Measurements from ENCODE around the gene TNFRSF4.
"Not testable (repeated sequence)": the region's sequence is repeated elsewhere in the genome, so short reads cannot be mapped to it uniquely, and the experiment has no call there.

TNFRSF4 gene

DNA sequence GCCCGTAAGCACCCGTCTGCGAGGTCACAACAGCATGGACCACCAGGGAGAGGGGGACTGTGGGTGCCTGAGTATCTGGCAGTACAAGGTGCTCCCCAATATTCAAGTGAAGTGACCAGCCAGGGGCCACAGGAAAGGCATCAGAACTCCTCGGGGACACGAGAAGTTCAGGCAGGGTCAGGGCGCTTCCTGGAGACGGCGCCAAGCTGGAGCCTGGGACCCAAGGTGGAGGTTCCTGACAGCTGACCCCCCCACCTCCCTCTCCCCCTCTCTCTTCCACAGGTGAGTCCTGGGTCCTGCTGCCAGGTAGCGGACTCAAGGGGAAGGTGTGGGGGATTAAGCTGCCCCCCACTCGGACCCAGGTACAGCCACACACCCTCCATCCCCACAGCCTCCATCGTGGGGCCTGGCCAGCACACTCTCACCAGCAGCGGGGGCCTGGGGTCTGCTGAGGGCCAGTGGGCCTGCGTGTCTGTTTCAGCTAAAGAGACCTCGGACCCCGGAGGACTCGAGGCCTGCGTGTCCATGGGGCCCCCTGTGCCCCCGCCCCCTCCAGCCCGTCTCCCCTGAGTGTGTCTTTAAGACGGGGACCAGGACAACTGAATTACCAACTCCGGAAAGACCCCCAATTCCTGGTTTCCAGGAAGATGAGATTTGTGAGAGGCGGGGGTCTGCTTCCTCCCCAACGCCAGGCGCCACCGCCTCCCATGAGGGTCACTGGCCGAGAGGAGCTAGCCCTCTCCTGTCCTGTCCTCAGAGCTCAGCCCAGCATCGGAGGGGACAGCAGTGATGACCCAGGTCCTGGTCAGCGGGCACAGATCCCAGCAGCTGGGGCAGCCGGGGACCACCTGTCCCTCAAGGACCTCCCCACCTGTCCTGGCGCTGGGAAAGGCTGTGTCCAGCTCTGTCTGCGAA, 13.7 kb downstream of the TNFRSF4 start:
- no peak for DNase-seq

DNA sequence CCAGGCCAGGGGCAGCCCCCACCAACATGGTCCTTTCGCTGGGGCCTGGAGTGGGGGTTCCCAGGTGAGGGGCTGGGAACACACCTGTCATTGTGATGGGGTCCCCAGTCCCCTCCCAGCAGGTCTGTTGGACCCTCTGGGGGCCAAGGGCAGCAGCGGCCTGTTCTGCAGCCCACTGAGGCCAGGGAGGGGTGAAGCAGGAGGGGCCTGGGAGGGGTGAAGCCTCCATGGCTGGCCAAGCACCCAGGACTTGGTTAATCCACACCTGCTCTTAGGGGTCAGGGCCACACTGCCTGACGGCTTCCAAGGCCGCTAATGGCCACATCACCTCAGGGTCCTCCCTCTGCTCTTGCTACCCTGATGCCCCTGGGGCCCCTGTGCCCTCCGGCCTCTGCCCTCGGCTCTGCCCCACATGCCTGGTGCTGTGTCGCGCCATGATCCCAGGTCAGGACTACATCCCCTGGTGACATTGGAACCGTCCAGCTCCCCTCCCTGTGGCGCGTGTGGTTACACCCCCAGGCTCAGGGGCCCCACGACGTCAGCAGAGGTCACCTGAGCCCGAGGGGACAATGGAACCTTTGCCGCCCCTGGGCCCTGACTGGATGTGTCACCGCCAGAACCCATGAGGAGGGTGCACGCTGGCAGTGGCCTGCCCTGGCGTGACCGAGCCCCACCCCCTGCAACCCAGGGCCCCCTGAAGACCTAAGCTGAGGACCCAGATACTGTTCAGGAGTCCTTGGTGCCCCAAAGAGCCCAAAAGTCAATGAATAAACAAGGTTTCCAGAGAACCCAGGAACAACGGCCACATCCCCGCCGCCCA, 14.6 kb downstream of the TNFRSF4 start:
- no peak for DNase-seq

DNA sequence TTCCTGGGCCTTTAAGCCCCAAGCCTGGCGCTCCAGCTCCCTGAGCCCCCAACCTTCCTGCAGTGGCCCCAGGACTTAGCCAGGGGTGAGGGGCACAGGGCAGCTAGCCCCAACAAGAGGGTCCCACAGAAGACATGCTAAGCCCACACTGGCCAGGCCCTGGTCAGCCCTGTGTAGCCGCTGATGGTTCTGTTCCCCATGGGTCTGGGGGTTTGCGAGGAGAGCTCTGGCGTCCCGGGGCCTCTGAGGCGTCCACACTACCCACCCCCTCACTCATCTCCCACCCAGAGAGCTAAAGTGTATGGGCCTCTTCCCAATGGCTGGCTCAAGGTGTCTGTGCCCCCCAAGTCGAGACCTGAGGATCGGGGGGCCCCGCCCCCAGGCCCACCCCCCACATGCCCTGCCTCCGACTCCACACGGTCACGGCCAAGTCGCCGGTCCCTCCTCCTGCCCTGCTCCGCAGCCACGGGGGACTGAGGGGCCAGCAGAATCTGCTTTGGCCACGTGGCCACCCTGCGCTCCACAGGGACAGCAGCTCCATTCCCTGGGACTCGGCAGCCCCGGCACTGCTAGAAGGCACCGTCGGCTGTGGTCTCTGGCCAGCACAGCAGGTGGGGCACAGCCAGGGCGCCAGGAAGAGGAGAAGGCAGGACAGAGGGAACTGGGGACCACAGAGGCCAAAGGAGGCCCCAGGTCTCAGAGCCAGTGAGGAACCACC, 15.4 kb downstream of the TNFRSF4 start:
- DNase-seq: no peak

DNA sequence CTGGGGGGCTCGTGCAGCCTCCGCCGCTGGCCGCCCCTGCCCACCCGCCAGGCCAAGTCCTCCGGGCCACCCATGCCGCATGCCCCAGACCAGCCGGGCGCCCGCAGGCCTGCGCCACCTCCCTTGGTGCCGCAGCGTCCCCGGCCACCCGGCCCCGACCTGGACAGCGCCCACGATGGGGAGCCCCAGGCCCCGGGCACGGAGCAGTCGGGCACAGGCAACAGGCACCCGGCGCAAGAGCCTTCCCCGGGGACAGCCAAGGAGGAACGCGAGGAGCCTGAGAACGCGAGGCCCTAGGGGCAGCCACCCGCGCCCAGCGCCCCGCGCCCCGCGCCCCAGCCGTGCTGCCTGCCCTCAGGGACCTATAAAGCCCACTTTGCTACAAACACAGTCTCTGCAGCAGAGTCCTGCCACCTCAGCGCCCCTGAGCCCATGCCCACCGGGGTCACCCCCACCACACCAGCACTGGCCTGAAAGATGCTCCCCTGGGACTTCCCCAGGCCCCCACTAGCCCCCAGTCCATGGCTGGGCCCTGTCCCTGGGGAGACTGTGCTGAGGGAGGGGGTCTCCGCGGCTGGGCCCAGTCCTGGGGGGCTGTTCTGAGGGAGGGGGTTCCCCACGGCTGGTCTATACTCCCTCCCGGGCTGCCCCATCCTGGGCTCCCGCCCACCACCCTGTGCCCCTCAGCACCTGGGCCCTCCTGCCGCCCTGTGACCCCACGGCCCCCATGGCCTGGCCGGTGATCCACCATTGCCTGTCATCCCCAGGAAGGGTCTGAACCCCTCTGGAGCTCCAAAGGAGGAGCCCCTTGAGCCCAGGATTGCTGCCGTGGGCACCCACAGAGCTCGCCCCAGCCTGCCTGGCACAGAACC, 16.2 kb downstream of the TNFRSF4 start:
- DNase-seq: no peak

DNA sequence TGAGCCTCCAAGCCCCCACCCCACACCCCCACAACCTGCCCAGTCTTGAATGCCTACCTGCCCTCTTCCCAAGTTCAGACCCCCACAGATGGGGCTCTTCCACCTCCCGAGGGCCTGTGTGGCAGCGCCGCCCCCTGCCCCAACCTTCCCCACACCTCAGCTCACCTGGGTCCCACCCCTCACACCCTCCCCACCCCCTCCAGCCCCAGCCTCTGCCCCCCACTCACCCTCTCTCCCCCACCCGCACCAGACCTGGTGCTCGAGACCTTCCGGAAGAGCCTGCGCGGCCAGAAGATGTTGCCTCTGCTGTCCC, 16.8 kb downstream of the TNFRSF4 start:
- no peak for DNase-seq

DNA sequence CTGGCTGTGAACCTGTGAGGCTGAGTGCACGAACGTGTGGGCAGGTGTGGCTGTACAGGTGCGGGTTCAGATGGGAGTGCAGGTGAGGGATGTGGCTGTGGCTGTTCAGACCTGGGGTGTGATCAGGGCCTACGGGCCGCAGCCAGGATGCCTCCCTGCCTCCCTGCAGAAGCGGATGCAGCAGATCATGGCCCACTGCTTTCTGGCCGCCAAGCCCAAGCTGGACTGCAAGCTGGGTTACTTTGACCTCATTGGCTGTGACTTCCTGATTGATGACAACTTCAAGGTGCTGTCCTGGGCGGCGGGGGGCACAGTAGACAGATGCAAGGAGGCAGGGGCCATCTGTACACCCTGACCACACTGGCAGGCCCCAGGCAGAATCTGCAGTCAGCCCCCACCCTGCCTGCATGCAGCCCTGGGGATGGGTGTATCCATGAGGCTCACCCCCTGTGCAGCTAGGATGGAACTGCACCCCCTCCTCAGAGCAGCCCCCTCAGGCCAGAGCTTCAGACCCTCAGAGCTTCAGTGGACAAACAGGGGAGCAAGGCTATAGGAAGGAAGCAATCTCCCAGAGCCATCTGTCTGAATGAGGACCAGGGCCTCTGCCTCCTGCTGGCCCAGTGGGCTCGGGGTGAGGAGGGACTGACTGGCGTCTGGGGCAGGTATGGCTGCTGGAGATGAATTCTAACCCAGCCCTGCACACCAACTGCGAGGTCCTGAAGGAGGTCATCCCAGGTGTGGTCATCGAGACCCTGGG, 17.3 kb downstream of the TNFRSF4 start:
- no peak for DNase-seq

DNA sequence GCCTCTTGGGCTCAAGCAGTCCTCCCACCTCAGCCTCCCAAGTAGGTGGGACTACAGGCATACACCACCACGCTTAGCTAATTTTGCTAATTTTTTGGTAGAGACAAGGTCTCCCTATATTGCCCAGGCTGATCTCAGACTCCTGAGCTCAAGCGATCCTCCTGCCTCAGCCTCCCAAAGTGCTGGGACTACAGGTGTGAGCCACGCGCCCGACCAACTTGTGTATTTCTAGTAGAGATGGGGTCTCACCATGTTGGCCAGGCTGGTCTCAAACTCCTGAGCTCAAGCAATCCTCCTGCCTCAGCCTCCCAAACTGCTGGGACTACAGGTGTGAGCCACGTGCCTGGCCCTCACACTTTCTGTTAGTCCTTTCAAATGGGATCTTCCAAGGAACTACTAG, 18.2 kb downstream of the TNFRSF4 start:
- not testable (repeated sequence) for DNase-seq

DNA sequence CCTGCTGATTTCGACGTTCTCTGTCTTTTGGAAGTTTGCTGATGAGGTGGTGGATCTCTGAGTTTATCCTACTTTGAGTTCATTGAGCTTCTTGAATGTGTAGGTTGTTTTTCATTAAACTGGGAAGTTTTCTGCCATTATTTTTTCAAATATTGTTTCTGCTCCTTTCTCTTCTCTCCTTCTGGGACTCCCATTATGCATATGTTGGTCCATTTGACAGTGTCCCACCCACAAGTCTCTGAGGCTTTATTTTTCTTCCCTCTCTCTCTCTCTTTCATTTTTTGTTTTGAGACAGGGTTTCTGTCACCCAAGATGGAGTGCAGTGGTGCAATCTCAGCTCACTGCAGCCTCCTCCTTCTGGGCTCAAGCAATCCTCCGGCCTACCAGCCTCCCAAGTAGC, 19.2 kb downstream of the TNFRSF4 start:
- no peak for DNase-seq

DNA sequence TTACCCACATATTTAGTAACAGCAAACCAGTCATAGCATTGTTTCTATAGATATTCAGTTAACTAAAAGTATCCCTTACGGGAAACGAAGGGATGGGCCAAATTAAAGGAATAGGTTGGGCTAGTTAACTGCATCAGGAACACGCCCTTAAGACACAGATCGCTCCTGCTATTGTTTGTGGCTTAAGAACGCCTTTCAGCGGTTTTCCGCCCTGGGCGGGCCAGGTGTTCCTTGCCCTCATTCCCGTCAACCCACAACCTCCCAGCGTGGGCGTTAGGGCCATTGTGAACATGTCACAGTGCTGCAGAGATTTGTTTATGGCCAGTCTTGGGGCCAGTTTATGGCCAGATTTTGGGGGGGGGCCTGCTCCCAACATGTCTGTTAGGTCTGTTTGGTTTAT, 22.2 kb downstream of the TNFRSF4 start:
- no peak for DNase-seq

DNA sequence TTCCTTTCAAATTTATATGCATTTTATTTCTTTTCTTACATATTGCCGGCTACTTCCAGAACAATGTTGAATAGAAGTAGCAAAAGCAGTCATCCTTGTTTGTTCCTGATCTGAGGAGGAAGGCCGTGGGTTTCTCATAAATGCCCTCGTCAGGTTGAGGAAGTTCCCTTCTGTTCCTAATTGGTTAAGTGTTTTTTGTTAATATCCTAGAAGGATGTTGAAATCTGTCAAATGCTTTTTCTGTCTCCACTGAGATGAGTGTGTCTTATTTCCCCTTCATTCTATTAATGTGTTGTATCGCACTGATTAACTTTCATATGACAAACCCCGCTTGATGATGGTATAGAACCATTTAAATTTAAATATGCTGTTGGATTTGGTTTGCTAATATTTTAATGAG, 24.8 kb downstream of the TNFRSF4 start:
- DNase-seq: no peak

DNA sequence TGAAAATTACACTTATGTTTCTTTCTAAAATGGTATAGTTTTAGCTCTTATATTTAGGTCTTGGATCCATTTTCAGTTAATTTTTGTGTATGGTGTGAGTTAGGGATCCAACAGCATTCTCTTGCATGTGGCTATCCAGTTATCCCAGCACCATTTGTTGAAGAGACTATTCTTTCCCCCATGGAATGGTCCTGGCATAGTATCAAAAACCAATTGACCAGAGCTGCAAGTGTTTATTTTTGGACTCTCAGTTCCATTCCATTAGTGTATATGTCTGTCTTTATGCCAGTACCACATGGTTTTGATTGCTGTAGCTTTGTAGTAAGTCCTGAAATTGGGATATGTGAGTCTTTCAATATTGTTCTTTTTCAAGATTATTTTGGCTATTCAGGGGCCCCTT, 26.0 kb downstream of the TNFRSF4 start:
- no peak for DNase-seq

DNA sequence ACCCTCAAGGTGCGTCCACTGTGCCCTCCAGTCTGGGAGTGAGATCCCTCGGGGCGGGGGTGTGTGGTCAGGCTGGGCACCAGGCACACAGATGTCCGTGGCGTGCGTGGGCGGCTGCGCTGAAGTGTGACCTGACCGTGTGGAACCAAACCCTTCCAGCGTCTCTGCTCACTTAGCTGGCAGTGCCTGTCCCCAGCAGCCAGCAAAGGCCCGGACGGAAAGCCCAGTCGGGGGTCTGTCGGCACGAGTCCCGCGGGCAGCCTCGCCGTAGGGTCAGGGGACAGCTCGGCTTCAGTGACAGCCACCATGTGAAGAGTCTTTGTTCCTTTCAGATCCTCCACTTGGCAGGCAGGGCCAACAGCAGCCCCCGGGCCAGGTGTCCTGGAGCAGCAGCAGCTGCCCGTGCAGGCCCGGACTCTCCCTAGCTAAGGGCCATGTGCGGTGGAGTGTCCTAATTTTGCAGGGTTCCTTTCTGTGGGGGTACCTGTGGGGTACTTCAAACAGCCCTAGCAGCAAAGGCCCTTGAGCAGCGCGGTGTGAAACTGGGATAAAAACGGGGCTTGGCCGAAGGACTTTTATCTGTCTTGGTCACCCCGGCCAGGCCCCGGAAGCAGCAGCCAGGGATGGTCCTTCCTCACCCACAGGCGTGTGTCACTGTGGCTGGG, 28.7 kb downstream of the TNFRSF4 start:
- DNase-seq: no peak

DNA sequence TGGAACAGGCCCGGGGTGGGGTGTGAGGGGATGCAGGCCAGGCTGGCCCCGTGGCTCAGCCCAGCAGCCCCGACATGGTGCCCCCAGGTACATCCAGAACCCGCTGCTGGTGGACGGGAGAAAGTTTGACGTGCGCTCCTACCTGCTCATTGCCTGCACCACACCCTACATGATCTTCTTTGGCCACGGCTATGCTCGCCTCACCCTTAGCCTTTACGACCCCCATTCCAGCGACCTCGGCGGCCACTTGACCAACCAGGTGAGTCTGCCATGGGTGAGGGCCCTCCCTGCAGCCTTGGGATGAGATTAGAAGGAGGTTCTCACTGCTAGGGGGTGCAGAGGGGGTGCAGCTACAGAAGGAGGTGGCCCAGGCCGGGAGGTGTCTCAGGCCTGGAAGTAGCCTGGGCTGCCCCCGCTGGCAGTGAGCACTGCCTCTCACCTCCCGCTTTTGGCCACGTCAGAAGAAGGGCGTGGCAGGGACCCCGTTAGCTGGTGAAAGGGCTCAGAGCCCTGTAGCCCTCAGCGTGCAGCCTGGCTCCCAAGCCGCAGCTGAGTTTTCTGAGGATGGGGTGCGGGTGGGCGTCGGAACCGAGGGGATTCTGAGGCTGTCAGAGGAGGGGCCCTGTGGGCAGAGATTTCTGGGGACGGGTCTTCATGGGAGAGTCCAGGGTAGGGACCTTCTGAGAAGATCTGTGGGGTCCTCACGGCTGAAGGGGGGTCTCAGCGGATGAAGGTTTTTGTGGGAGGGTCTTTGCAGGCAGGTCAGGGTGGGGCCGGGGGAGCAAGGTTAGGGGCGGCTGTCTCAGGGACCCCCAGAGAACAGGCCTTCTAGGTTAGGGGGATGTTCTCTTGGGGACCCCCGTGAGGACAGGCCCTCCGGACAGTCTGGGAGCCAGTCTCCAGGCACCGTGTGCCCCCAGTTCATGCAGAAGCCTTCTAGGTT, 29.8 kb downstream of the TNFRSF4 start:
- DNase-seq: no peak

DNA sequence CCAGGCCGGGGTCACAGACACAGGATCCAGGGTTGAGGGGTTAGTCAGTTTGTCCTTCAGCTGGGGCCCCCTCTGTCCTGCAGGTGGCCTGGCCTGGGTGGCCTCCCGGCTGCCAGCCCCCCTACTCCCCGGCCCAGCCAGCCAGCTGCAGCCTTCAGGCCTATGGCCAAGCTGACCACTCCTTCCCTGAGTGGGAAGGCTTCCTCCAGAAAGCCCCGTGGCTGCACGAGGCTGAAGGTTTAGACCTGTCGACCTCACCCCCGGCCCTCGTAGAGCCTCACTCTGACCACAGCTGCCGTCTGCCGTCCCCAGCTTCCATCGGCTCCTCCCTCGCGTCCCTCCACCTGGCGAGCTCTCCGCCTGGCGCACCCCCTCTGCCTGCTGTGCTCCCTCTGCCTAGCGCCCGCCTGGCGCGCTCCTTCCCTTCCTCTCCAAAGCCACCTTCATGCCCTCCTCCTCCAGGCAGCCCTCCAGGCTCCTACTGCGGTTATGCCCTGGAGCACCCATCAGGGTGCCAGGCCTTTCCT, 30.7 kb downstream of the TNFRSF4 start:
- no peak for DNase-seq

DNA sequence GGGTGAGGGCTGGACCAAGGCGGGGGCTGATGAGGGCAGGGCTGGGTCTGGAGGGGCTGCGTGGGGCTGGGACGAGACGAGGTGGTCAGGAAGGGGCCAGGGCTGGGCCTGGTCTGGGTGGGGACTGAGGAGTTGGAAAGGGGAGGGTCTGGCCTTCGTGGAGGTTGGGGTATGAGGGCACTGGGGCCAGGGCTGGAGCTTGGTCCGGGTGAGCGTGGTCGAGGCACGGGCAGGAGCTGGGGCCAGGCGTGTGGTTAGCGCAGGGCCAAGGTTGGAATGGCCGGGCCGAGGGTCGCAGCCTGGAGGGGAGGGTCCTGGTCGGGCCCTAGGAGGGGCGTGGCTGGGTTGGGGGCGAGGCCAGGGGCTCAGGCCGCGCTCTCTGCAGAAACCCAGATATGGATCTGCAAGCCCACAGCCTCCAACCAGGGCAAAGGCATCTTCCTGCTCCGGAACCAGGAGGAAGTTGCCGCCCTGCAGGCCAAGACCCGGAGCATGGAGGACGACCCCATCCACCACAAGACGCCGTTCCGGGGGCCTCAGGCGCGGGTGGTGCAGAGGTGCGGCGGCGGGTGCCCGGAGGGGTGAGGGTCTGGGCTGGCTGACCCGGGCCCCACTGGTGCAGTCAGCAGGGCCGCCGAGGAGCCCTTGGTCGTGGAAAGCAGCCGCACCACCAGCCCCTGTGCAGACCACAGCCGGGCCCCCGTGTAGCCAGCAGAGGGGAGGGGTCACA, 31.3 kb downstream of the TNFRSF4 start:
- DNase-seq: no peak

DNA sequence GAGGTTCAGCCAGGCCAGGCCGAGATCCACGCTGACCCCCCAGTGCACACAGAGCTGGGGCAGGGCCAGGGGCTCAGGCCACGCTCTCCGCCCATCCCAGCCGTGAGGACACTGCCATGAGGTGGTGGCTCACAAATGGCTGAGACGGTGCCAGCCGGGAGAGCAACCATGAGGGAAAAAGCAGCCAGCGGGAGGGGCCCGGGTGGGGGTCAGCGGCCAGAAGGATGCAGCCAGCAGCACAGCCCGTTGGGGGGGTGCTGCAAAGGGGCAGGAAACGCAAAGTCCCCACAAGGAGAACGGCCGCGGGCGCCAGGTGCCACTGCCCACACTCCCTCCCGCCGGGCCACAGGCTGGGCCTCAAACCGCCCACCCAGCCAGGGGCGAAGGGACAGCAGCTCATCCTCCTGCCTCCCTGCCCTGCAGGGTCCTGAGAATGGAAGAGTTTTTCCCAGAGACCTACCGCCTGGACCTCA, 32.0 kb downstream of the TNFRSF4 start:
- no peak for DNase-seq

DNA sequence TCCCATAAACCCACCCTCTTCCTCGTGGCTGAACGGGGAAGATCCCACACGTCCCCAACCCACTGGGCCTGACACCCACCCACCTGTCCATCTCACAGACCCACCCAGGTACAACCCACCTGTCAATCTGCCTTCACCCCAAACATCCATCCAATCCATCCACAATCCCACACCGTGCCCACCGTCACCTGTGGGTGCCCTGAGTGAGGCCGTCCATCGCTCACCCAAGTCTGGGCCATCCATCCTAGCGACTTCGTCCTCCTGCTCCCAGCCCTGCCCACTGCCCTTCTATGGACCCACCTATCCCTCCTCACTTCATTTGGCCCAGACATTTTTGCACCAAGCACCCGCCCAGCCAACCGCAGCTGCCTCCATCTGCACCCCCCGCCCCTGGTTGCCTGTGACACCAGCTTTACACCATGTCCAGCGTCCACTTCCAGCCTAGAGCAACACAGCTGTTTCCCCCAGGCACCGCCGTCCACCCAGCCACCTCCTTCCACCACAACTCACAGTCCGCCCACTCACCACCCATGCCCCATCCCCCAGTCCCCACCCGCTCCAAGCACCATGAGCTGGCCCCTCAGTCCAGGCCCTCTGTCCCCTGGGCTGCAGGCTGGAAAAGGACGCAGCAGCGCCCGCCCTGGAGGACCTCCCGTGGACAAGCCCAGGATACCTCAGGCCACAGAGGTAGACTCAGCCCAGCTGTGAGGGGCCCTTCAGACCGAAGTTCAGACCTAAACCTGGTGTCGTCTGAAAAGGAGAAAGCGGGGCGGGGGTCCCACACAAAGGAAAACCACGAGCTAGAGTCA, 32.6 kb downstream of the TNFRSF4 start:
- DNase-seq: no peak
